GM21825 (cell line): ENCODE data around the gene GK.
A peak's percentile ranks its signal among the peaks of the same experiment; 100 is the strongest.
"Not testable (repeated sequence)": the region's sequence is repeated elsewhere in the genome, so short reads cannot be mapped to it uniquely, and the experiment has no call there.

Source experiments
- ATAC-seq: cut with Tn5 transposase; IDR thresholded peaks from one replicate; pipeline ENCODE4 v1.9.1; 2021; ENCODE audit warnings: mild to moderate bottlenecking, moderate library complexity; ENCODE audit not compliant: unreplicated experiment

GK gene

DNA sequence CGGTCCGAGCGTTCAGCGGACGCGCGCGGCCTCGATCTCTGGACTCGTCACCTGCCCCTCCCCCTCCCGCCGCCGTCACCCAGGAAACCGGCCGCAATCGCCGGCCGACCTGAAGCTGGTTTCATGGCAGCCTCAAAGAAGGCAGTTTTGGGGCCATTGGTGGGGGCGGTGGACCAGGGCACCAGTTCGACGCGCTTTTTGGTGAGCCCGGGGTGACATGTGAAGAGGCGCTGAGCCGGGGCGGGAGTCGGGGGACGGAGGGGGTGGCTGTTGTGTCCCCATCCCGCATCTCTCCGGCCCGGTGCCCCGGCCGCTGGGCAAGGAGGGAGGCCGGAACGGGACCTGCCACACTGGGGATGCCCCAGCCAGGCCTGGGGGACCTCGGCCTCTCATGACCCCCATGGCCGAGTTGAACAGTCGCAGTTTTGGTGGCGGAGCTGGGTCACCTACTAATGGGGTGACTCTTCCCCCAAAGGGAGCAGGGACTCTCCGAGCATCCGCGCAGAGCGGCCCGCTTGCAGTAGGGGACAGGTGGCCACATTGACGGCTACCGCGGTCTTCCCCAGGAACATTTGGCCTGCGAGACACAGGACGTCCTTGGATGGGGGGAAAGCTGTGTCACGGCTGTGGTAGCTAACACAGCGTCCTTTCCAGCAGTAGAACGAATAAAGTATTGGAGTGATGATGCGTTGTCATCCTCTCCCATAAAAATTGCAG, at the start of gene GK:
TSS of gene GK (plus strand) at position 9 of the 717 bp plus-strand sequence. CDS start at position 124, 115 bp downstream.
- ATAC-seq: peak; percentile 9

DNA sequence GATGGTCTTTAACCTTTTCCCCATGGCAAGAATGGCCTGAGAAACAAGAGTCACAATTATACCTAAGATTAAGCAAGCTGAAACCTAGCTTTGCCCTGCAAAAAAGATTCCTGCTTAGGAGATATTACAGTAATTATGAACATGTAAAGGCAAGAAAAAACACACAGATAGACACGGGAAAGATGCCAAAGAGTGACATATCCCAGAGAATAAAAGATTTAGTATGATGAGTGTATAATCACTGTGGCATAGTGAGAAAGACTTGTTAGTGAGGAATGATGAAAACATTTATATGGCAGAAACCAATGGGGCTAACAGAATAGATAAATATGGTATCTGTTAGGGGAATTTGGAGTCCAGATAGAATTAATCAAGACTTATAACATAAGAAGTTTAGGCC, 46.1 kb upstream of the GK start:
- ATAC-seq: no peak

DNA sequence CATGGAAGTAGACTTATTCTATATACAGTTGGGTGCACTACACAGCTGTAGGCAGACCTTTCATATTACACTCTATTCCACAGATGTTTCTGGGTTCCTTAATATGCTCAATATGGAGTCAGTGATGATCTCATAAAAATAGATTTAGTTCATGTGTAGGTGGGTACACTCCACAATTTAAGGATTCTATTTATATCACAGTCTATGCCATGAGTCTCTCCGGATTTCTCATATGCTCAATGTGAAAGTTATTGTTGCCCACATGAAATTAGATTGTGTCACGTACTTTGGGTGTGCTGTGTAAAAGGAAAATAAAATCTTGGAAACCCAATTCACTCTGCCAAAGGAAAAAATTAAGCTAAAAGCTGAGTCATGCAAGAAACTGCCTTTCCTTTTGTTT, 43.2 kb upstream of the GK start:
- ATAC-seq: no peak

DNA sequence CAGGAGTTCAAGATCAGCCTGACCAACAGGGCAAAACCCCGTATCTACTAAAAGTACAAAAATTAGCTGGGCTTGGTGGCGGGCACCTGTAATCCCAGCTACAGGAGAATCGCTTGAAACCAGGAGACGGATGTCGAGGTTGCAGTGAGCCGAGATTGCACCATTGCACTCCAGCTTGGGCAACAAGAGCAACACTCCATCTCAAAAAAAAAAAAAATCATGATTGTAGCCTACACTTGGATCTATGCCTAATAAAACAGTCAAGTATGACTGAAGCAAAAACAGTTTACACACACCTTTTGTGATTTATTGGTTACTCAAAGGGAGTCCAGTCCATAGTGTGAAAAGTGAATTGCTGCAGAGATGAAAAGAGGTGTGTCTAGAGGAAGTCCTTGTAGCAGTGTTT, 41.0 kb upstream of the GK start:
- ATAC-seq: no peak

DNA sequence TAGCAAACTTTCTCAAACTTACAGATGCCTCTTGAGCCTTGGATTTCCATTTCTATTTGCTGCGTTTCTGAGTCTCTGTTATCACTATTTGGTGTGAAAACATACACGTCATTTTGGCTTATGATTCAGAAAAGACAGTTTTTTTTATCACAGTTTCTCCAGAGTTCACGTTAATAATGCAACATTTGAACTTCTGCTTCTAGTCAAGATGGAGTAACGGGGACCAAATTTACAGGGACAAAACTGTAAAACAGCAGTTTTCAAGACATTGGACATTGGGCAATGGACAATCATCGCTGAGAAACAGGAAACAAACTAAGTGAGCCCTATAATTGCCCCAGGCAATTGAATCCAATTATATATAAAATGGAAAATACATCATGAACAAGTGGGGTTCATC, 39.5 kb upstream of the GK start:
- ATAC-seq: no peak

DNA sequence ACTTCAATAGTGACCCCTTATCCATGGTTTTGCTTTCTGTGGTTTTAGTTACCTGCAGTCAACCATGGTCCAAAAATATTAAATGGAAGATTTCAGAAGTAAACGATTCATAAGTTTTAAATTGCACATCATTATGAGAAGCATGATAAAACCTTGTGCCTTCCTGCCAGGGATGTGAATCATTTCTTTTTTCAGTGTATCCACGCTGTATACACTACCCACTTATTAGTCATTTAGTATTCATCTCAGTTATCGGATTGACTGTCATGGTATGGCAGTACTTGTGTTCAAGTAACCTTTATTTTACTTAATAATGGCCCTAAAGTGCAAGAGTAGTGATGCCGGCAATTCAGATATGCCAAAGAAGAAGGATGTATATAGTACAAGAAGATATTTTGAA, 38.0 kb upstream of the GK start:
- ATAC-seq: no peak

DNA sequence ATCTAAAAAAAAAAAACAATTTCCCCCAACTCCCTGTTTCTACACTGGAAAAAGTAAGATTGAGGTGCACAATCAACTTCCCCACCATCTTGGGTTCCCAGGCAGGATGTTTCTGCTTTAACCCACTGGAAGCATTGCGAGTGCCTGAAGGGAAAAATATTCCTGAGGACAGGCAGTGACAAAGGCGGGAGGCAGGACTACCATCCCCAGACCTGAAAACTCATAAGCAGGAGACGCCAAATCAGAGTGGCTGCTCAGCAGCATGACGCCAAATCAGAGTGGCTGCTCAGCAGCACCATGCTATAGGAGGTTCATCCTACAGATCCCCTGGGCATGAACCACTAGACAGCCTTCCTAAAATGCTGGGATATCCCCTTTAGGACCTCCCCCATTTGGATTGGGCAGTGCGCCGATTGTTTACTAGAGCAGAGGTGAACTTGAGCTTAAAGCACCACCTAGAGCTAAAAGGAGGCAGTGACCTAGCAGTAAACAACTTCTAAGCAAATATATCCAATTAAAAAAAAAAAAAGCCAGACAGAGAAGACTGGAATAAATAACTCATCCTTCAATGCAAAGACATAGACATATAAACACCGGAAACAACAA, 35.0 kb upstream of the GK start:
- no peak for ATAC-seq

DNA sequence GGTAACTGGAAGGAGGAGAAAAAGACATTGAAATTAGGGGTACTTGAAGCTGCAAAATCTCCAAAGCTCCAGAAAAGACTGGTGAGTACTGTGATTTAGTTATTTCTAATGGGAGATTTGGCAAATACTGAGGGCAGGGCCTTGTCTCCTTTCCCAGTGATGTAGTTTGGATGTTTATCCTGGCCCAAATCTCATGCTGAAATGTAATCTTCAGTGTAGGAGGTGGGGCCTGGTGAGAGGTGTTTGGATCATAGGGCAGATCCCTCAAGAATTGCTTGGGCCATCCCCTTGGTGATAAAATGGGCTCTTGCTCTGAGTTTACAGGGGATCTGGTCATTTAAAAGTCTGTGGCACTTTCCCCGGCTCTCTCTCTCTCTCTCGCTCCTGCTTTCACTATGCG, 33.1 kb upstream of the GK start:
- ATAC-seq: no peak

DNA sequence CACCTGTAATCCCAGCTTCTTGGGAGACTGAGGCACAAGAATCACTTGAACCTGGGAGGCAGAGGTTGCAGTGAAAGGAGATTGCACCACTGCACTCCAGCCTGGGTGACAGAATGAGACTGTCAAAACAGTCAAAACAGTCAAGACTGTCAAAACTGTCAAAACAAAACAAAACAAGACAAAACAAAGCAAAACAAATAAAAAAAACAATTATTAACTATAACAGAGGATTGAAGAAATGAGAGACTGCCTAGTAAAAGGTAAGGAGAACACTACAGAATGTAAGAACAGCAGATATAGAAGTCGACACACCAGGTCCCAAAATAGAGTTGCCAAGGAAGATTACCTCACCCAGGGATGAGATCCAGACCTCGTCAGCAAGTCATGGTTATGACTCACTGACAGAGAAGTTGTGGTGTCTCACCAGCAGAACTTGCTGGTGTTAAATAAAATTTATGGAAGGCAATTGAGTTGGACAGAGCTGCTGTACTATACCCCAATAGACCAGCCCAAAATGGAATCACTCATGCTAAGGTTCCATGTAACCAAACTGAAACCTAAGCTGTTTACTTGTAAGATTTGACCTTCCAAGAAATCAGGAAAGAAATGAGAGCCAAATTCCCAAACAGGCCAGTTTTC, 32.1 kb upstream of the GK start:
- no peak for ATAC-seq

DNA sequence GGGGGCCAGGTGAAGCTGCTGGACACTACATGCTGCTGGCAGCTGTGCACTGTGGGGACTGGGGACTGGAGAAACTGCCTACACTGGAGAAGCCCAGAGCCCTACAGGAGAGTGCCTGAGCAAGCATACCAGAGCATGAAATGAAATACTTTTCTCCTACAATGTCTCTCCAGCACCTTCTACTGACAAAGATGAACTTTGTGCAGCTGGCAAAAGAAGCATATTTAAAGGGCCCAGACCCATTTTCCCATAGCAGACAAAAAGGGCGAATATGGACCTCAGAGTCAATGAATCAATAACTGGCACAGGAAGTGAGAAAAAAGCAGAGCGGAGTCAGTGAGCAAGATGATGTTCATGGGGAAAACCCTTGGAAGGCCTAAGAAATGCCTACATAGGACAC, 30.9 kb upstream of the GK start:
- no peak for ATAC-seq

DNA sequence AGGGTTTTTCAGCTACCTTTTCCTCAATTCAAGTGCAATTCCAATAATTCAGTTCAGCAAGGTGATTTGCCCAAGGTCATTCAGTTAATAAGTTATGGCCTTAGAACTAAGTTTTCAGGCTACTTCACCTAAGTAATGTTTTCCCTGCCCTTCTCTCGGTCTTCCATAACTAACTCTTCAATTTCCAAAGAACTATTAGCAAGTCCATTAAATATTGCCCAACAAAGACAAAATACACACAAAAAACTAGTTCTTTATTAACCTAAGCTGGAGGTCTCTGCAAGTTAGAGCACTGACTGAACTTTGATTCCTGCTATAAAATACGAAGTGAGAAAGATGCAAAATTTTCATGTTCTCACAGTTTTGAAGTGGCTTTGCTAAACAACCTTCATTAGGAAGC, 26.8 kb upstream of the GK start:
- no peak for ATAC-seq

DNA sequence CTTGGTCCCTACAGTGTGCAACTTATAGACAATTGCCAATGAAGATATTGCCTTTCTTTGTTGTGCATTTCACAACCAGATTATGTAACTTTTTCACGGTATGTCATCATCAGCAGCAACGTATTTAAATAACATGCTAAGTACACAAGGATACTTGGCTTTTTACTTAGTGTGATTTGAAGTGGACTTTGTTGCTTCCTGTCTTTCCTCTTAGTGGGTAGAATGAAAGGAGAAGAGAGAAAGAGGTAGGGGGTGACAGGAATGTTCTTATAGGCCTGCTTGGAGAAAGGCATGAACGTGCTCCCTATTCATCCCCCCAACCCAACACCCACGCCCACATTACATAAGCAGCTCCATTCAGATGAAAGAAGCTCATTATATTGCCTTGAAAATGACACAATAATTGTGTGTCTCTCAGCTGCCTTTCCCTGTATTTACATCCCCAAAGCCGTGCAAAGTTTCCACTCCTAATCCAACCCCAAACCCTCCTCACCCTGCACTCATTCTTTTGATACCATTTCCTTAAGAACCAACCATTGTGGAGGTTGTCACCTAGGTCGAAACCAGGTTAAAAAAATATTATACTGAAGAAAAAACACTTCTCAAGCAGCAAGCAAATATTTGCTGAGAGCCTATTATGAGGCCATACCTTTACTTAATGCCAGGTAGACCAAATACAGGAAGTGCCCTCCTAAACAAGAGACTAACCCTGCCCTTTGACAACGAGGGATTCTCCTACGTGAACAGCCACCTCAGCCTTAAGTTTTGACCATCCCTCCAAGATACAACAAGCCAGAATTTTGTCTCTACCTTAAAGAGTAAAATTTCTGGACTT, 25.2 kb upstream of the GK start:
- no peak for ATAC-seq

DNA sequence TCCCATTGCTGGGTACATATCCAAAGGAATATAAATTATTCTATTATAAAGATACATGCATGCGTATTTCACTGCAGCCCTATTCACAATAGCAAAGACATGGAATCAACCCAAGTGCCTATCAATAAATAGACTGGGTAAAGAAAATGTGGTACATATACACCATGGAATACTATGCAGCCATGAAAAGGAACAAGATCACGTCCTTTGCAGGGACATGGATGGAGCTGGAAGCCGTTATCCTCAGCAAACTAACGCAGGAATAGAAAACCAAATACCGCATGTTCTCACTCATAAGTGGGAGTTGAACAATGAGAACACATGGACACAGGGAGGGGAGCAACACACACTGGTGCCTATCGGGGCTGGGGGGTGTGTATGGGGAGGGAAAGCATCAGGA, 19.2 kb upstream of the GK start:
- not testable (repeated sequence) for ATAC-seq

DNA sequence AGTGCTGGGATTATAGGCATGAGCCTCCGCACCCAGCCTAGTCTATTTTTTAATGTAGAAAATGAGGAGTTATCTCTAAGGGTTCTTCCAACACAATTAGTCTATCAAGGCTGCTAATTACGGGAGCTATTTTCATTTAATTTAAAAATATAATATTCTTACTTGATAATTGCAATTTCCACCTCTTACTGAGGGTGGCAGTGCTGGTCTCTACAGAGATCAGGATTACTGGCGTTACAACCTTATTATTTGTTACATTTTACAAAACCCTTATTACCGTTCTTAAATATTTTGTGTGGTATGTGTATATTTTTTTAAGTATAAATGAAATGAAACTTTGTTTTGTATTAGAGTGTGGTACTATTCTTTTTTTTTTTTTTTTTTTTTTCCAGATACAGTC, 17.6 kb upstream of the GK start:
- no peak for ATAC-seq

DNA sequence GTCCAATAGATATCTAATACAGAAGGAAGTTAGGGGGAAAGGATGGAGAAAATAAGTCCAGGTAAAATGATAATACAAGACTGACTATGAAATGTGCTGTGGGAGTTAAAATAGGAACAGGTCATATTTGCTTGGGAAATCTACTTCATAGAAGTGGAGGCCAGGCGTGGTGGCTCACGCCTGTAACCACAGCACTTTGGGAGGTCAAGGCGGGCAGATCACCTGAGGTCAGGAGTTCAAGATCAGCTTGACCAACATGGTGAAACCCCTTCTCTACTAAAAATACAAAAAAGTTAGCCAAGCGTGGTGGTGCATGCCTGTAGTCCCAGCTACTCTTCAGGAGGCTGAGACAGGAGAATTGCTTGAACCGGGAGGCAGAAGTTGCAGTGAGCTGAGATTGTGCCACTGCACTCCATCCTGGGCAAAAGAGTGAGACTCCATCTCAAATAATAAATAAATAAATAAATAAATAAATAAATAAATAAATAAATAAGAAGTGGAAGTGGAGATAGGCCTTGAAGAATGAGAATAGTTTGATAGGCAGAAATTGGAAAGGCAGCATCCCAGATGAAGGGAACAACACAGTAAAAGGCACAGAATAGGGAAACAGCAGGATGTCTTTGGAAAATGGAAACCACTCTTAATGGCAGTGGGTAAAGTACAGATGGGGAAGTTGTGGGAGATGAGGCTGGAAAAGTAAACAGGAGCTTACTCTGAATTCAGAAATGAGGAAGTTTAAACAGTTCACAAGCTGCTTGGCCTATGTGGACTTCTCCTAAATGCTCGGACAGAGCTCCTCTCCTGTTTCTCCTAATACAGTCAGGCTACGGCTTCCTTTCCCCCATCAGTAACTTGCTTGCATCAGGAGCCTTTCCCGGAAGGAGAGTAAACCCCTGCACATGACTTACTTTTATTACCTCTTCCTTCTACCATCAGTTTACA, 15.1 kb upstream of the GK start:
- no peak for ATAC-seq

DNA sequence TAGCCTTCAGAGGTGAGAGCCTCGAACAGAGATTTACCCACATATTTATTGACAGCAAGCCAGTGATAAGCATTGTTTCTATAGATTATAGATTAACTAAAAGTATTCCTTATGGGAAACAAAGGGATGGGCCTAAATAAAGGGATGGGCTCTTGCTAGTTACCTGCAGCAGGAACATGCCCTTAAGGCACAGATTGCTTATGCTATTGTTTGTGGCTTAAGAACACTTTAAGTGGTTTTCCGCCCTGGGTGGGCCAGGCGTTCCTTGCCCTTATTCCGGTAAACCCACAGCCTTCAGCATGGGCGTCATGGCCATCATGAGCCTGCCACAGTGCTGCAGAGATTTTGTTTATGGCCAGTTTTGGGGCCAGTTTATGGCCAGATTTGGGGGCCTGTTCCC, 13.5 kb upstream of the GK start:
- ATAC-seq: not testable (repeated sequence)

DNA sequence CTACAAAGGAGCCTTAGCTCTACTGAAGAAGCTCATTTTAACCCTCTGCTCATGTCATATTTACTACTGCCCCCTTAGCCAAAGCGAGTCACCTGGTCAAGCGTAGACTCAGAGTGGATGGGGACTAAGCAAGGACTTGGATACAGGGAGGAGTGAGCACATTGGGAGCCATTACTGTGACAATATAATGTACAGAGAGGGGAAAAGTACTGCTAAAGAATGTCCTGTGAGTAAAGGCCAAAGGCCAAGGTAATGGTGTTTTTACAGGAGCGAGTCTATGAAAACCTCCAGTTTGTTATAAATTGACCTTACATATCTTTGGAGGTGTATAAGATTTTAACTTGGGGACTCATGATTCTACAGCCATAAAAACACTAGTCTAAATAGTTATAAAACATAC, 10.6 kb upstream of the GK start:
- no peak for ATAC-seq

DNA sequence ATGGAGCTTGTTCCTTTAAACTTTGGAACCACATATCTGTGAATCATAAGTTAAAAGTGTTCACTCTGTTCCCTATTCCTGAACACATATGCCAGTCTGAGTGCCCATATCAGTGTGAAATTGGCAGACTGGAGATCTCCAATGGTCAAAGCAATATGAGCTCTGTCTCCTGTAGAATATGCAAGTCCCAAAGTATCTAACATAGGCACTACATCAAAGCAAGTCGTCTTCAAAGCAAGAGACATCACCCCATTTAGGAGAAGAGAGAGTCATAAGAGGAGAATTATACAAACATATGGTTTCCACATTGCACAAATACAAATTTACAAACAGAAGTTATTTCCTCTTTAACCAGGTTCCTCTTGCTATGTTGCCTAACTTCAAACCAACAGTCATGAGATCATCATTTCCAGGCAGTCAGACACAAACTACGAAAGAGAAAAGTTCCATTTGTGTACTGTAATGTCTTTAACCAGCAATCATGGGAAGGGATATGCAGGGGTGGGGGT, 9.9 kb upstream of the GK start:
- no peak for ATAC-seq

DNA sequence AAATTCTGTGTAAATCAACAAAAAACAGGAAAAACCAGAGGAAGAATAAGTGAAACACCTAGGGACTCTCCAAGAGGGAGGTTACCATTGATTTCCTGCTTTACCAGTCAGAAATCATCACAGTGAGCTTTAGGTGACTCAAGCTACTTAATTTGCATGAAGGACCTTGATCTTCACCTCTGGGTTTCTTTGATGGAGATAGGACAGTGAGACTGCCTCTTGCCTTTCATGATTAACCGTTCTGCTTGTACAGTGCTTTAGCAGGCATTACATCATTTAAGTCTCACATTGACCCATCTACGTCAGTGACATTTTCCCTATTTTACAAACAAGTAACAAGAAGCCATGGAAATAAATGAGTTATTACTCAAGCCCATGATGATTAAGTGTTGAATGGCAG, 3.4 kb upstream of the GK start:
- ATAC-seq: no peak
